ENCODE results near the gene UPP2. TPM values are rescaled to one million over a fixed set of nuclear protein-coding genes. Genes with fewer than 3 reads are reported as not detected.

The UPP2 gene
- total RNA-seq (2022; extraction: Qiagen RNA extraction) = not detected in 5 replicates

DNA sequence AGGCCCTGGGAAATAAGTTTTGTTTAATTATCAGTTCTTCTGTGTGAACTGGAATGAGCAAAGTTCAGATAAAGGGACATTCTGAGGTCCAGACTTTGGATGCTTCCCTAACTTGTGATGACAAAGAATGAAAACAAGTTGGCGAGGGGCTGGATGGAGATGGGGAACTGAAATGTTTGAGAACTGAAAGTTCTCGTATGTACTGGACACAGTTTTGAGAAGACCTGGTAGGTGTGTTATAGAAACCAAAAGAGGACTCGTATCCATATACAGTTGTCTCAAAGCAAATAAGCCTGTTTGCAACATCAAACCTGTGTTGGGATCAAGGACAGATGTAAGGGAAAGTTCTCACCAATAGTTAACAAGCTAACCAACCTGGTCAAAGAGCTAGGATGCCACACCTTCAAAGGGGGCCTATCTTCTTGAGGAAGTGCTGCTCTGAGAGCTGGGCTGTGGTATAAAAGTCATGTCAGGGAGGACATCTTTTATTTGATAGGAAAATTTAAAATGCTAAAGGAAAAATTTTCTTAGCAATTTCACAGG lies at the start of gene UPP2:
UPP2 (plus strand) TSS at position 493 of the 543 bp plus-strand sequence. CDS start 188 bp downstream, outside the sequence.

Other genes with a start within 250 kb of the UPP2 start
- 19.4 to 22.6 TPM (median 19.6 TPM) in 5 replicates for gene ACVR1, start 225.5 kb upstream of the UPP2 start, total RNA-seq (2022; extraction: Qiagen RNA extraction)